ENCODE data around the gene IGSF1. TPM values are rescaled to one million over a fixed set of nuclear protein-coding genes. Genes with fewer than 3 reads are reported as not detected.
"Not testable (repeated sequence)": the region's sequence is repeated elsewhere in the genome, so short reads cannot be mapped to it uniquely, and the experiment has no call there.

The IGSF1 gene
- total RNA-seq, 1 experiment from 2014 or later = not detected

- no peak for DNase-seq (ENCODE audit: low read depth)
Measured at GRCh38 chrX:131273011-131273410, 16.1 kb downstream of the IGSF1 start.

GRCh38 chrX:131271826-131272225, 17.3 kb downstream of the IGSF1 start:
- DNase-seq (ENCODE audit: low read depth) = no peak

GRCh38 chrX:131271274-131271673, 17.8 kb downstream of the IGSF1 start:
- DNase-seq (ENCODE audit: low read depth) = no peak

GRCh38 chrX:131270080-131270479, 19.0 kb downstream of the IGSF1 start:
- DNase-seq (ENCODE audit: low read depth) = no peak

- DNase-seq (ENCODE audit: low read depth) = no peak
Measured at GRCh38 chrX:131264665-131265064, 24.4 kb downstream of the IGSF1 start.

- DNase-seq (ENCODE audit: low read depth) = no peak
Measured at GRCh38 chrX:131264053-131264452, 25.1 kb downstream of the IGSF1 start.

- no peak for DNase-seq (ENCODE audit: low read depth)
Measured at GRCh38 chrX:131262738-131263679, 26.1 kb downstream of the IGSF1 start.

GRCh38 chrX:131262200-131262599, 26.9 kb downstream of the IGSF1 start:
- no peak for DNase-seq (ENCODE audit: low read depth)

GRCh38 chrX:131257367-131257766, 31.7 kb downstream of the IGSF1 start:
- no peak for DNase-seq (ENCODE audit: low read depth)

GRCh38 chrX:131250984-131251738, 37.9 kb downstream of the IGSF1 start:
- DNase-seq (ENCODE audit: low read depth) = not testable (repeated sequence)

- no peak for DNase-seq (ENCODE audit: low read depth)
Measured at GRCh38 chrX:131239057-131239456, 50.0 kb downstream of the IGSF1 start.

- no peak for DNase-seq (ENCODE audit: low read depth)
Measured at GRCh38 chrX:131237363-131237762, 51.7 kb downstream of the IGSF1 start.

- DNase-seq (ENCODE audit: low read depth) = no peak
Measured at GRCh38 chrX:131235768-131236545, 53.1 kb downstream of the IGSF1 start.

GRCh38 chrX:131227608-131228007, 61.5 kb downstream of the IGSF1 start:
- DNase-seq (ENCODE audit: low read depth) = no peak

- DNase-seq (ENCODE audit: low read depth) = no peak
Measured at GRCh38 chrX:131226591-131226990, 62.5 kb downstream of the IGSF1 start.

- no peak for DNase-seq (ENCODE audit: low read depth)
Measured at GRCh38 chrX:131225078-131225477, 64.0 kb downstream of the IGSF1 start.

Other genes with a start within 250 kb of the IGSF1 start
- not detected in 2 replicates for gene ARHGAP36, start 231.0 kb downstream of the IGSF1 start, total RNA-seq (2014; rRNA removed)